A549 (cell line): ENCODE data around the gene ATP6V0A1. TPM values are rescaled to one million over a fixed set of nuclear protein-coding genes. Genes with fewer than 3 reads are reported as not detected.
A peak's percentile ranks its signal among the peaks of the same experiment; 100 is the strongest.

Experiments used
- ATAC-seq, 2 experiments: fragments of 200-7000 bp in 1 of 2; fragments of >200 bp in 1 of 2; cut with Nextera tagmentation in 1 of 2; cut with Tn5 transposase in 1 of 2; 3 replicates each; pipeline versions ENCODE4 v1.8.0 to v1.9.1; 2018 to 2020; ENCODE audit warnings: mild to moderate bottlenecking in 1 of 2, moderate library complexity in 1 of 2
- CTCF ChIA-PET: fragments of 300-600 bp; sonication (Branson Sonifier 250); formaldehyde crosslinking; extraction: SDS; loops from one replicate; lab custom pipeline; 2021; ENCODE audit warnings: antibody characterized with exemption, inconsistent platforms; lab: Yijun Ruan, JAX
- POLR2A ChIA-PET: fragments of 350-600 bp; formaldehyde crosslinking; extraction: SDS; loops from one replicate; lab custom pipeline; 2021; ENCODE audit warnings: antibody characterized with exemption, inconsistent platforms; lab: Yijun Ruan, JAX
- DNase-seq, 2 experiments: peaks; one replicate each; pipeline versions ENCODE4 v3.0.0 to v3.0.0-alpha.2; 2011 to 2016; ENCODE audit warnings: low read depth in 1 of 2, low spot score in 1 of 2
- FAIRE-seq: peaks from 2 replicates; lab custom pipeline; 2011; peaks lifted over from hg19 to GRCh38; lab: Jason Lieb, UNC
- H3K27ac ChIP-seq, 2 experiments: fragments of >200 bp; sonication (Bioruptor Twin); formaldehyde crosslinking; 3 replicates each; pipeline ENCODE4 v1.5.1; 2016 to 2017
- H3K4me1 ChIP-seq: fragments of >200 bp; sonication (Bioruptor Twin); formaldehyde crosslinking; 3 replicates; pipeline ENCODE4 v1.6.1; 2016
- H3K4me2 ChIP-seq: fragments of >200 bp; sonication (Bioruptor Twin); formaldehyde crosslinking; 3 replicates; pipeline ENCODE4 v1.6.1; 2016
- H3K4me3 ChIP-seq: fragments of >200 bp; sonication (Bioruptor Twin); formaldehyde crosslinking; 3 replicates; pipeline ENCODE4 v1.5.1; 2016
- H3K9me3 ChIP-seq: fragments of >200 bp; sonication (Bioruptor Twin); formaldehyde crosslinking; 3 replicates; pipeline ENCODE4 v1.6.1; 2016
- BCL3 ChIP-seq: fragments of >200 bp; sonication (Bioruptor Twin); formaldehyde crosslinking; IDR thresholded peaks from 3 replicates; pipeline ENCODE4 v1.6.1; 2016
- CBX8 ChIP-seq: fragments of 200-600 bp; sonication (generic); IDR thresholded peaks from 2 replicates; pipeline ENCODE4 v1.6.1; 2016
- CEBPB ChIP-seq, 2 experiments: fragments of >200 bp in 1 of 2; sonication (Bioruptor Twin) in 1 of 2; formaldehyde crosslinking in 1 of 2; IDR thresholded peaks; 2 replicates each; pipeline ENCODE4 v1.6.1; 2012 to 2016
- CHD2 ChIP-seq: fragments of 150-350 bp; IDR thresholded peaks from 2 replicates; pipeline ENCODE4 v1.6.1; 2014; ENCODE audit warnings: low read length; ENCODE audit not compliant: partially characterized antibody
- CHD4 ChIP-seq: fragments of 200-600 bp; sonication (generic); IDR thresholded peaks from 2 replicates; pipeline ENCODE4 v1.6.1; 2016; ENCODE audit warnings: antibody characterized with exemption, mild to moderate bottlenecking, borderline replicate concordance
- E2F6 ChIP-seq: IDR thresholded peaks from 2 replicates; pipeline ENCODE4 v1.6.1; 2012; ENCODE audit warnings: low read depth, borderline replicate concordance
- EHF ChIP-seq: fragments of 250-450 bp; sonication (Bioruptor Pico); IDR thresholded peaks from 2 replicates; pipeline ENCODE4 v1.5.0; 2020; ENCODE audit warnings: mild to moderate bottlenecking
- ESRRA ChIP-seq: fragments of 150-350 bp; IDR thresholded peaks from 2 replicates; pipeline ENCODE4 v1.6.1; 2014; ENCODE audit warnings: mild to moderate bottlenecking, low read length, borderline replicate concordance
- FOXS1 ChIP-seq: fragments of 250-450 bp; sonication (Bioruptor Pico); IDR thresholded peaks from 2 replicates; pipeline ENCODE4 v1.5.0; 2020; ENCODE audit warnings: mild to moderate bottlenecking, moderate library complexity
- GATA3 ChIP-seq: IDR thresholded peaks from 2 replicates; pipeline ENCODE4 v1.6.1; 2012; ENCODE audit warnings: borderline replicate concordance
- HEYL ChIP-seq: fragments of 250-450 bp; sonication (Bioruptor Pico); IDR thresholded peaks from 2 replicates; pipeline ENCODE4 v1.8.0; 2021; ENCODE audit warnings: mild to moderate bottlenecking, moderate library complexity
- HOXB5 ChIP-seq: fragments of 250-450 bp; sonication (Bioruptor Pico); IDR thresholded peaks from 2 replicates; pipeline ENCODE4 v1.5.0; 2020; ENCODE audit warnings: mild to moderate bottlenecking, moderate library complexity
- JUN ChIP-seq, 2 experiments: fragments of >200 bp; sonication (Bioruptor Twin); formaldehyde crosslinking; IDR thresholded peaks; 2 replicates in 1 of 2; 3 replicates in 1 of 2; pipeline ENCODE4 v1.6.1; 2016 to 2017
- JUNB ChIP-seq: fragments of >200 bp; sonication (Bioruptor Twin); formaldehyde crosslinking; IDR thresholded peaks from 2 replicates; pipeline ENCODE4 v1.6.1; 2016
- KDM1A ChIP-seq: fragments of 200-600 bp; sonication (generic); IDR thresholded peaks from 2 replicates; pipeline ENCODE4 v1.6.1; 2016; ENCODE audit warnings: low read depth, mild to moderate bottlenecking
- KDM5A ChIP-seq: fragments of 200-600 bp; sonication (generic); IDR thresholded peaks from 2 replicates; pipeline ENCODE4 v1.6.1; 2016; ENCODE audit warnings: antibody characterized with exemption, mild to moderate bottlenecking
- MAX ChIP-seq: IDR thresholded peaks from 2 replicates; pipeline ENCODE4 v1.6.1; 2012
- MAZ ChIP-seq: fragments of 150-350 bp; IDR thresholded peaks from 2 replicates; pipeline ENCODE4 v1.6.1; 2014; ENCODE audit warnings: antibody characterized with exemption, low read depth, low read length, borderline replicate concordance
- MYC ChIP-seq: IDR thresholded peaks from 2 replicates; pipeline ENCODE4 v1.6.1; 2012; ENCODE audit warnings: mild to moderate bottlenecking, inconsistent platforms, low read length, improper control_type of control experiment, borderline replicate concordance
- NFE2L2 ChIP-seq: fragments of 150-350 bp; conservative IDR thresholded peaks from 2 replicates; pipeline ENCODE4 v1.6.1; 2014; ENCODE audit warnings: low read length
- NPAS2 ChIP-seq: fragments of 250-450 bp; sonication (Bioruptor Pico); IDR thresholded peaks from 2 replicates; pipeline ENCODE4 v1.8.0; 2022; ENCODE audit warnings: mild to moderate bottlenecking, moderate library complexity, borderline replicate concordance
- NR3C1 ChIP-seq: fragments of >200 bp; sonication (Bioruptor Twin); formaldehyde crosslinking; IDR thresholded peaks from 3 replicates; pipeline ENCODE4 v1.6.1; 2017
- PBX3 ChIP-seq: IDR thresholded peaks from 2 replicates; pipeline ENCODE4 v1.6.1; 2012
- POLR2A ChIP-seq: IDR thresholded peaks from 2 replicates; pipeline ENCODE4 v1.6.1; 2012; ENCODE audit warnings: mild to moderate bottlenecking, low read length
- POLR2AphosphoS2 ChIP-seq: conservative IDR thresholded peaks from 2 replicates; pipeline ENCODE4 v1.6.1; 2012; ENCODE audit warnings: low read length, improper control_type of control experiment, inconsistent platforms
- REST ChIP-seq: fragments of 200-600 bp; sonication (generic); IDR thresholded peaks from 2 replicates; pipeline ENCODE4 v1.6.1; 2016; ENCODE audit warnings: antibody characterized with exemption, mild to moderate bottlenecking, moderate library complexity
- RFX5 ChIP-seq: fragments of 450-650 bp; IDR thresholded peaks from 2 replicates; pipeline ENCODE4 v1.7.1; 2014; ENCODE audit warnings: antibody characterized with exemption, mild to moderate bottlenecking, moderate library complexity
- SREBF2 ChIP-seq: fragments of 450-650 bp; IDR thresholded peaks from 2 replicates; pipeline ENCODE4 v1.6.1; 2014; ENCODE audit warnings: mild to moderate bottlenecking, moderate library complexity
- TFCP2L1 ChIP-seq: fragments of 250-450 bp; sonication (Bioruptor Pico); IDR thresholded peaks from 2 replicates; pipeline ENCODE4 v1.5.0; 2021; ENCODE audit warnings: mild to moderate bottlenecking
- USF2 ChIP-seq: fragments of 450-650 bp; IDR thresholded peaks from 2 replicates; pipeline ENCODE4 v1.6.1; 2014; ENCODE audit warnings: antibody characterized with exemption
- ZNF302 ChIP-seq: fragments of 250-450 bp; sonication (Bioruptor Pico); IDR thresholded peaks from 2 replicates; pipeline ENCODE4 v1.9.0; 2021; ENCODE audit warnings: inconsistent platforms, mild to moderate bottlenecking, moderate library complexity
- WGBS: methylation state at CpG from one replicate; pipeline ENCODE4 v1.1.6; 2017; ENCODE audit errors: missing lambda C conversion rate; 5-methylcytosine and 5-hydroxymethylcytosine counted together
- polyA plus RNA-seq, 4 experiments: library from polyadenylated mRNA; depleted of rRNA in 3 of 4; stranded (reverse); fragments of >200 nt; fragmentation: RNase III in 1 of 4; extraction: RNeasy Plus Mini Kit Qiagen cat#74134 plus additional on column Dnase treatment in 1 of 4; gene quantifications; 2 replicates in 3 of 4; 3 replicates in 1 of 4; pipeline ENCODE4 v1.2.3, GENCODE V29; 2011 to 2017

The ATP6V0A1 gene
- polyA plus RNA-seq, 2 of the 4 experiments (the other 2 are of a cell fraction), result 27.3 to 33.7 TPM

GRCh38 chr17:42561897-42562387 lies 103.3 kb downstream of the ATP6V0A1 start, which contains the start of gene COASY:
Gene COASY (plus strand): TSS chr17:42562148. CDS start chr17:42562623, 475 bp downstream.
- H3K4me1 ChIP-seq, result peaks cover 27% of the 10 kb centered on the region
- no peaks in the 10 kb centered on the region for H3K9me3 ChIP-seq
- POLR2A ChIA-PET, result interaction anchor here (1.3 kb wide), 1 partner anchor 14 kb away, joined by 3 read pairs; no protein-coding TSS in a partner anchor
- peak within 1 kb of the TSS; percentile 91 for H3K4me3 ChIP-seq
- H3K27ac ChIP-seq, result peak within 1 kb of the TSS; percentile 91 to 97
- FAIRE-seq, result peak; percentile 92
- WGBS, result 0% methylated on average over 26 of the region's 26 CpGs
- CTCF ChIA-PET, result interaction anchor here (9.3 kb wide), 1 partner anchor 17 kb away, joined by 120 read pairs; the partner anchor contains the start of gene PSMC3IP
- H3K4me2 ChIP-seq, result peak within 1 kb of the TSS; percentile 86
- peak; percentile 65 to 85 for ATAC-seq
- TF ChIP-seq EHF (no peak; the same call in 1 of the 2 replicates), HEYL (no peak), RFX5 (0 out of 2 replicates have a peak, but pooled peaks have one; percentile 16), MAZ (no peak), KDM5A (peak; percentile 73; the same call in 1 of the 2 replicates), MYC (no peak), KDM1A (peak; percentile 29; the same call in 1 of the 2 replicates), CBX8 (no peak), NFE2L2 (no peak), JUNB (peak; percentile 12; the same call in 1 of the 2 replicates), CHD2 (peak; percentile 100), TFCP2L1 (CRISPR knock-in tag) (no peak), E2F6 (0 out of 2 replicates have a peak, but pooled peaks have one; percentile 71), NPAS2 (no peak), SREBF2 (no peak), ZNF302 (no peak), POLR2A (peak; percentile 54), REST (peak; percentile 99), CHD4 (0 out of 2 replicates have a peak, but pooled peaks have one; percentile 75), MAX (peak; percentile 94), JUN (IDR thresholded peaks at IDR 0.05) (peak; percentile 79 to 92), POLR2AphosphoS2 (no peak), CEBPB (IDR thresholded peaks at IDR 0.05) (peak in 1 of 2 experiments; percentile 58; a peak in 1 of 4 replicates), FOXS1 (no peak), USF2 (no peak), HOXB5 (no peak), ESRRA (no peak), GATA3 (peak; percentile 86), PBX3 (no peak; the same call in 1 of the 2 replicates), NR3C1 (no peak), BCL3 (peak; percentile 64; the same call in 1 of the 3 replicates)
- TF ChIP-seq, all 56 proteins: peak for 14
- DNase-seq, result peak; percentile 99 to 100
